A673 (cell line): ENCODE data around the gene ASB9. TPM values are rescaled to one million over a fixed set of nuclear protein-coding genes. Genes with fewer than 3 reads are reported as not detected.
A peak's percentile ranks its signal among the peaks of the same experiment; 100 is the strongest.

Experiments used
- BruUV-seq: library from RNA; stranded (reverse); fragments of 400-500 nt; replicated peaks from 2 replicates; lab custom pipeline; 2021; lab: Mats Ljungman, UMichigan
- CTCF ChIA-PET: fragments of 300-600 bp; sonication (Branson Sonifier 250); formaldehyde crosslinking; loops from one replicate; lab custom pipeline; 2022; ENCODE audit warnings: antibody characterized with exemption; lab: Charles Lee
- POLR2A ChIA-PET: fragments of 300-600 bp; sonication (Branson Sonifier 250); formaldehyde crosslinking; loops from one replicate; lab custom pipeline; 2022; ENCODE audit warnings: antibody characterized with exemption; ENCODE audit not compliant: low non-redundant PET; lab: Charles Lee
- DNase-seq: peaks from one replicate; pipeline ENCODE4 v3.0.0-alpha.2; 2015; ENCODE audit warnings: low spot score
- H3K27ac ChIP-seq: fragments of 200-600 bp; sonication (generic); 2 replicates; pipeline ENCODE4 v1.5.1; 2016; ENCODE audit warnings: mixed run types, low read depth, mild to moderate bottlenecking, mixed read lengths, antibody characterized with exemption, low read length; ENCODE audit not compliant: poor library complexity, severe bottlenecking
- H3K27me3 ChIP-seq: fragments of 200-600 bp; sonication (generic); replicated peaks from 2 replicates; pipeline ENCODE4 v1.6.1; 2017; ENCODE audit warnings: mixed run types, low read depth, mild to moderate bottlenecking, mixed read lengths, antibody characterized with exemption, low read length; ENCODE audit not compliant: insufficient read depth, poor library complexity
- H3K36me3 ChIP-seq: fragments of 200-600 bp; sonication (generic); 2 replicates; pipeline ENCODE4 v1.6.1; 2016; ENCODE audit warnings: mixed run types, mild to moderate bottlenecking, mixed read lengths, antibody characterized with exemption, low read length; ENCODE audit not compliant: insufficient read depth, poor library complexity, severe bottlenecking
- H3K4me1 ChIP-seq: fragments of 200-600 bp; sonication (generic); 2 replicates; pipeline ENCODE4 v1.6.1; 2017; ENCODE audit warnings: mixed run types, mild to moderate bottlenecking, mixed read lengths, antibody characterized with exemption, low read length; ENCODE audit not compliant: insufficient read depth, poor library complexity, severe bottlenecking
- H3K4me3 ChIP-seq: fragments of 200-600 bp; sonication (generic); 2 replicates; pipeline ENCODE4 v1.5.1; 2016; ENCODE audit warnings: low read depth, mixed run types, mild to moderate bottlenecking, mixed read lengths, low read length; ENCODE audit not compliant: poor library complexity, severe bottlenecking
- H3K9me3 ChIP-seq: fragments of 200-600 bp; sonication (generic); 2 replicates; pipeline ENCODE4 v1.6.1; 2016; ENCODE audit warnings: mixed run types, low read depth, mild to moderate bottlenecking, mixed read lengths, antibody characterized with exemption, low read length; ENCODE audit not compliant: poor library complexity, severe bottlenecking
- CTCF ChIP-seq: fragments of 300-800, 200-600 bp; sonication (generic); conservative IDR thresholded peaks from 2 replicates; pipeline ENCODE4 v1.5.1; 2017; ENCODE audit warnings: low read depth, mild to moderate bottlenecking, antibody characterized with exemption, low read length, moderate library complexity, mixed read lengths
- EZH2 ChIP-seq: fragments of 200-600 bp; sonication (generic); IDR thresholded peaks from 2 replicates; pipeline ENCODE4 v1.6.1; 2017; ENCODE audit warnings: borderline replicate concordance, low read depth, mild to moderate bottlenecking, mixed read lengths, antibody characterized with exemption, low read length; ENCODE audit not compliant: poor library complexity, severe bottlenecking
- intact Hi-C: fragments of 100-400 bp; cut with micrococcal nuclease; formaldehyde crosslinking; loops from one replicate; pipeline ENCODE4 v1.10.0; 2022; ENCODE audit not compliant: unreplicated experiment
- total RNA-seq: library from RNA; stranded (reverse); gene quantifications from 2 replicates; pipeline ENCODE4 v1.2.3, GENCODE V29; 2021

Gene ASB9
- total RNA-seq, 1 experiment from 2014 or later, result not detected

DNA sequence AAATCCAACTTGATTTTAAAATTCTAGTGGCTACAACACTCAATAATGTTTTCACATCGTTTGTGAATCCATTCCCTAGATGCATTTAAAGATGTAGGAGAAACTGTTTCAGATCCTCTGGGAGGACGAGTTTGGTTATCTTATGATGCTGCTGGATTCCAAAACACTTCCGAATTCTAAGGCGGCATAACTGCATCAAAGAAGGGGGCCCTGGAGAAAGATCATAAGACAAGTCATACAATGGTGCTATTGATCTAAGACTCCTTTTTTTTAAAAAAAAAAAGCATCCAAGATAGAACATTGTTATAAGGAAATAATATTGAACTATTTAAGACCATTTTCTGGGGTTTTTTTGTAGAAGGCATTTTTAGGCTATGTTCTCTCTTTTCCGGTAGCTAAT lies 25.5 kb downstream of the ASB9 start:
- no peaks in the 10 kb centered on the region for H3K27me3 ChIP-seq
- DNase-seq, result no peak
- no peaks in the 10 kb centered on the region for H3K4me1 ChIP-seq
- TF ChIP-seq EZH2 (no peak), CTCF (no peak)
- POLR2A ChIA-PET, result no interaction called here
- BruUV-seq, result no TSS peak
- no peaks in the 10 kb centered on the region for H3K36me3 ChIP-seq
- H3K9me3 ChIP-seq, result no peaks in the 10 kb centered on the region
- H3K4me3 ChIP-seq, result no peak overlapping the region
- CTCF ChIA-PET, result interaction anchor here (0.7 kb wide), 1 partner anchor 12 kb away, joined by 6 read pairs; no protein-coding TSS in a partner anchor
- H3K27ac ChIP-seq, result no peak overlapping the region
- intact Hi-C loops, result loop anchor here (5.0 kb wide), 1 partner anchor 1152 kb away; no protein-coding TSS in a partner anchor

- BruUV-seq, result no TSS peak
- Histone ChIP-seq H3K4me3 (no peak overlapping the region), H3K36me3 (no peaks in the 10 kb centered on the region), H3K9me3 (no peaks in the 10 kb centered on the region), H3K4me1 (no peaks in the 10 kb centered on the region), H3K27me3 (no peaks in the 10 kb centered on the region), H3K27ac (no peak overlapping the region)
- POLR2A ChIA-PET, result no interaction called here
- intact Hi-C loops, result loop anchor here (2.0 to 5.0 kb wide), 2 partner anchors 1151 to 1204 kb away; no protein-coding TSS in a partner anchor
- DNase-seq, result peak; percentile 61
- CTCF ChIA-PET, result interaction anchor here (0.7 to 1.1 kb wide), 3 partner anchors 9 to 1191 kb away, joined by 3 to 4 read pairs (median 4); partner anchors contain the start of gene GLRA2
- TF ChIP-seq EZH2 (no peak), CTCF (peak; percentile 69)
Measured at GRCh38 chrX:15242899-15243555, 26.9 kb downstream of the ASB9 start.

GRCh38 chrX:15241301-15241700 lies 28.6 kb downstream of the ASB9 start:
- CTCF ChIA-PET, result no interaction called here
- no peaks in the 10 kb centered on the region for H3K9me3 ChIP-seq
- no TSS peak for BruUV-seq
- no peak for DNase-seq
- no peak overlapping the region for H3K4me3 ChIP-seq
- POLR2A ChIA-PET, result no interaction called here
- no peaks in the 10 kb centered on the region for H3K36me3 ChIP-seq
- no peaks in the 10 kb centered on the region for H3K27me3 ChIP-seq
- intact Hi-C loops, result loop anchor here (5.0 kb wide), 1 partner anchor 1149 kb away; no protein-coding TSS in a partner anchor
- TF ChIP-seq EZH2 (no peak), CTCF (no peak)
- H3K27ac ChIP-seq, result no peak overlapping the region
- no peaks in the 10 kb centered on the region for H3K4me1 ChIP-seq
